Measurements from ENCODE around the gene BIRC6.

Gene BIRC6

GRCh38 chr2:32379352-32379751 is 22.5 kb downstream of the BIRC6 start:
- DNase-seq (ENCODE audit: low read depth, low spot score), result no peak
- TF ChIP-seq CTCF (IDR thresholded peaks at IDR 0.05; ENCODE audit: low read depth, low read length), result no peak
- in situ Hi-C loops (cut with HindIII; ENCODE audit: low sequenced_read_pairs), result no loop called here
- H3K4me3 ChIP-seq (ENCODE audit: low read depth, low read length), result no peak overlapping the region

- DNase-seq (ENCODE audit: low read depth, low spot score), result no peak
- in situ Hi-C loops (cut with HindIII; ENCODE audit: low sequenced_read_pairs), result no loop called here
- TF ChIP-seq CTCF (IDR thresholded peaks at IDR 0.05; ENCODE audit: low read depth, low read length), result no peak
- H3K4me3 ChIP-seq (ENCODE audit: low read depth, low read length), result no peak overlapping the region
Measured at GRCh38 chr2:32383858-32384257, 27.0 kb downstream of the BIRC6 start.

GRCh38 chr2:32384529-32384928 is 27.7 kb downstream of the BIRC6 start:
- in situ Hi-C loops (cut with HindIII; ENCODE audit: low sequenced_read_pairs), result no loop called here
- DNase-seq (ENCODE audit: low read depth, low spot score), result no peak

GRCh38 chr2:32386739-32387138 is 29.9 kb downstream of the BIRC6 start:
- TF ChIP-seq CTCF (IDR thresholded peaks at IDR 0.05; ENCODE audit: low read depth, low read length), result no peak
- DNase-seq (ENCODE audit: low read depth, low spot score), result no peak
- in situ Hi-C loops (cut with HindIII; ENCODE audit: low sequenced_read_pairs), result no loop called here
- no peak overlapping the region for H3K4me3 ChIP-seq (ENCODE audit: low read depth, low read length)

More at GRCh38 chr2:32384529-32384928, 27.7 kb downstream of the BIRC6 start:
- no peak for TF ChIP-seq CTCF (IDR thresholded peaks at IDR 0.05; ENCODE audit: low read depth, low read length)
- no peak overlapping the region for H3K4me3 ChIP-seq (ENCODE audit: low read depth, low read length)

GRCh38 chr2:32399221-32399620 is 42.4 kb downstream of the BIRC6 start:
- no peak for DNase-seq (ENCODE audit: low read depth, low spot score)
- in situ Hi-C loops (cut with HindIII; ENCODE audit: low sequenced_read_pairs), result no loop called here
- H3K4me3 ChIP-seq (ENCODE audit: low read depth, low read length), result no peak overlapping the region
- TF ChIP-seq CTCF (IDR thresholded peaks at IDR 0.05; ENCODE audit: low read depth, low read length), result no peak

GRCh38 chr2:32402091-32402490 is 45.3 kb downstream of the BIRC6 start:
- TF ChIP-seq CTCF (IDR thresholded peaks at IDR 0.05; ENCODE audit: low read depth, low read length), result no peak
- in situ Hi-C loops (cut with HindIII; ENCODE audit: low sequenced_read_pairs), result no loop called here
- no peak for DNase-seq (ENCODE audit: low read depth, low spot score)
- no peak overlapping the region for H3K4me3 ChIP-seq (ENCODE audit: low read depth, low read length)

- no peak for TF ChIP-seq CTCF (IDR thresholded peaks at IDR 0.05; ENCODE audit: low read depth, low read length)
- DNase-seq (ENCODE audit: low read depth, low spot score), result no peak
- in situ Hi-C loops (cut with HindIII; ENCODE audit: low sequenced_read_pairs), result no loop called here
- H3K4me3 ChIP-seq (ENCODE audit: low read depth, low read length), result no peak overlapping the region
Measured at GRCh38 chr2:32403782-32404181, 47.0 kb downstream of the BIRC6 start.

Data from astrocyte of the spinal cord (primary cell).